ENCODE measurements around the gene LYSET.
"Not testable (repeated sequence)": the region's sequence is repeated elsewhere in the genome, so short reads cannot be mapped to it uniquely, and the experiment has no call there.

LYSET gene

DNA sequence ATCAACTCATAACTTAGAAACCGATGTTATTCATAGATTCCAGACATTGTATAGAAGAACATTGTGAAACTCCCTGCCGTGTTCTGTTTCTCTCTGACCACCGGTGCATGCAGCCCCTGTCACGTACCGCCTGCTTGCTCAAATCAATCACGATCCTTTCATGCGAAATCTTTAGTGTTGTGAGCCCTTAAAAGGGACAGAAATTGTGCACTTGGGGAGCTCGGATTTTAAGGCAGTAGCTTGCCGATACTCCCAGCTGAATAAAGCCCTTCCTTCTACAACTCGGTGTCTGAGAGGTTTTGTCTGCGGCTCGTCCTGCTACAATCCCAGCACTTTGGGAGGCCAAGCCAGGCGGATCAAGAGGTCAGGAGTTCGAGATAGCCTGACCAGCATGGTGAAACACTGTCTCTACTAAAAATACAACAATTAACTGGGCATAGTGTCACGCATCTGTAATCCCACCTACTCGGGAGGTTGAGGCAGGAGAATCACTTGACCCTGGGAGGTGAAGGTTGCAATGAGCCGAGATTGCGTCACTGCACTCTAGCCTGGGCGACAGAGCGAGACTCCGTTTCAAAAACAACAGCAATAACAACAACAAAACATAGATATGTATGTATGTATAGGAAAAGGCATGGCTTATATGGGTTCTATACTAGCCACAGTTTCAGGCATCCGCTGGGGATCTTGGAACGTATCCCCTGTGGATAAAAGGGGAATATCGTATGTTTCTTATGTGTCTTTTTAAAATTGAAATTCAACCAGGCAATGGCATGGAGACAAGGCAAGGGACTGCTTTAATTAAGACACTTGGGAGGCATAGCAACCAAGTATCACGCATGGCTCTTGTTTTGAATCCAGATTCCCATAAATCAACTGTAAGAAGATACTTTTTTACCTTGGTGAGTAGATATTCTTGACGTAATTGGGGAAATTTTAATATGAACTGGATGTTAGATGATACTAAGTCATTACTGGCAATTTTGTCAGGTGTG, 19.5 kb upstream of the LYSET start:
- DNase-seq, result not testable (repeated sequence)

DNA sequence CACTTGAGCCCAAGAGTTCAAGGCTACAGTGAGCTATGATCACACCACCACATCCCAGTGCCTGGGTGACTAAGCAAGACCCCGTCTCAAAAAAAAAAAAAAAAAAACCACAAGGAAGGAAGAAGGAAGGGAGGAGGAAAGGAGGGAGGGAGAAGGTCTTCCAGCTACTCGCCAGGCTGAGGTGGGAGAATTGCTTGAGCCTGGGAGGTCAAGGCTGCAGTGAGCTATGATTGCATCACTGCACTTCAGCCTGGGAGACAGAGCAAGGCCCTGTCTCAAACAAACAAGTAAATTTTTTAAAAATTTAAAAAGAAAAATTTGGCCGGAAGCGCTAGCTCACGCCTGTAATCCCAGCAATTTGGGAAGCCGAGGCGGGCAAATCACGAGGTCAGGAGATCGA, 16.5 kb upstream of the LYSET start:
- not testable (repeated sequence) for DNase-seq

DNA sequence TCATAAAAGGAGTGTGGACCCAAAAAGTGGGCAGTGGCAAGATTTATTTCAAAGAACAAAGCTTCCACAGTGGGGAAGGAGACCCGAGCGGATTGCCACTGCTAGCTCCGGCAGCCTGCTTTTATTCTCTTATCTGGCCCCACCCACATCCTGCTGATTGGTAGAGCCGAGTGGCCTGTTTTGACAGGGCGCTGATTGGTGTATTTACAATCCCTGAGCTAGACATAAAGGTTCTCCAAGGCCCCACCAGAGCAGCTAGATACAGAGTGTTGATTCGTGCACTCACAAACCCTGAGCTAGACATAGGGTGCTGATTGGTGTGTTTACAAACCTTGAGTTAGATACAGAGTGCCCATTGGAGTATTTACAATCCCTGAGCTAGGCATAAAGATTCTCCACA, 15.5 kb upstream of the LYSET start:
- not testable (repeated sequence) for DNase-seq

GRCh38 chr14:93170141-93170540, 15.0 kb upstream of the LYSET start:
- not testable (repeated sequence) for DNase-seq

GRCh38 chr14:93171376-93171775, 13.7 kb upstream of the LYSET start:
- no peak for DNase-seq

DNA sequence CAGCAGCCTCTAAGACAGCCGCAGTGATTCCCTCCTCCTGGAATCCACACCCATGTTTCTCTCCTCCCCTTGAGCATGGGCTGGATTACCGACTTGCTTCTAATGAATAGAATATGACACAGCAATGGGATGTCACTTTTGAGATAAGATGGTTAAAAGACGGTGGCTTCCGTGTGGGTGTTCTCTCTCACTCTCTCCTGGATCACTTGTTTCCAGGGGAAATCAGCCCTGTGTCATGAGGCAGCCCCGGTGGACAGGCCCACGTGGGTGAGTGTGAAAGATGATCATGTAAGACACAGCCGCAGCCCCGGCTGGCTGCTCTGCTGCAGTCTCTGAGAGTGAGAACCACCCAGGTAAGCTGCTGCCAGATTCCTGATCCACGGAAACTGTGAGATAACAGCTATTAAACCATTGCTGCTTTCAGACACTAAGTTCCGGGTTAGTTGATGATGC, 11.1 kb upstream of the LYSET start:
- no peak for DNase-seq

DNA sequence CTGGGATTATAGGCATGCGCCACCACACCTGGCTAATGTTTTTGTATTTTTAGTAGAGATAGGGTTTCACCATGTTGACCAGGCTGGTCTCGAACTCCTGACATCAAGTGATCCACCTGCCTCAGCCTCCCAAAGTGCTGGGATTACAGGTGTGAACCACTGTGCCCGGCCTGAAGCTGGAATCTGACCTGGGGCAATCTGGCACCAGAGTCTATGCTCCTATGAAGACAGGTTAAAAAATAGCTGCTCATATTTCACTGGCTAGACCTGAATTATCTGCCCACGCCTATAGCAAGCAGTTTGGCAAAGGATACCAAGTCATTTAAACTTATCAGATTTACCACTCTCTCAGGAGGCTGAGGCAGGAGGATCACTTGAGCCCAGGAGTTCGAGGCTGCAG, 10.4 kb upstream of the LYSET start:
- DNase-seq, result not testable (repeated sequence)

DNA sequence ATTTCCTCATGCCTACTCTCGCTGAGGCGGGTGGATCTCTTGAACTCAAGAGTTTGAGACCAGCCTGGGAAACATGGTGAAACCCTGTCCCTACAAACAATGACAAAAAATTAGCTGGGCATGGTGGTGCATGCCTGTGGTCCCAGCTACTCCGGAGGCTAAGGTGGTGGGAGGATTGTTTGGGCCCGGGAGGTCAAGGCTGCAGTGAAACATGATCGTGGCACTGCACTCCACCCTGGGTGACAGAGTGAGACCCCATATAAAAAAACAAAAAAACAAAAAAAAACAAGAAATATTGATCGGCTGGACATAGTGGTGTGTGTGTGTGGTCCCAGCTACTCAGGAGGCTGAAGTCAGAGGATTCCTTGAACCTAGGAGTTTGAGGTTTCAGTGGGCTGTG, 9.6 kb upstream of the LYSET start:
- no peak for DNase-seq

GRCh38 chr14:93183596-93184317, 1.4 kb upstream of the LYSET start:
- DNase-seq, result no peak

DNA sequence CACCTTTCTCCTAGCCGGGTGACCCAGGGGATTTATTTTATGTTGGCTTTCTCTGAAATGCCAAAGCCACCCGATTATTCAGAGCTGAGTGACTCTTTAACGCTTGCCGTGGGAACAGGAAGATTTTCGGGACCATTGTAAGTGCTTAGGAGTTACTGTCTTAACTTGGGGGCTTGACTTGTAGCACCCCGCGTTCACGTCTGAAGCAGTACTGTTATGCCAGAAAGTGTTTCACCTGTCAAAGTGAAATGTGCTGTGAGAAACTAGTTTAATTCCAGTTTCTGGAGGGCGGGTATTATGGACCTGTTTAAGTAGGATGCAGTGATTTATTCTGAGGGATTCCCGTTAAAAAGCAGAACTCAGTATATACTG, 218 bp downstream of the LYSET start:
- DNase-seq, result peak; percentile 71

DNA sequence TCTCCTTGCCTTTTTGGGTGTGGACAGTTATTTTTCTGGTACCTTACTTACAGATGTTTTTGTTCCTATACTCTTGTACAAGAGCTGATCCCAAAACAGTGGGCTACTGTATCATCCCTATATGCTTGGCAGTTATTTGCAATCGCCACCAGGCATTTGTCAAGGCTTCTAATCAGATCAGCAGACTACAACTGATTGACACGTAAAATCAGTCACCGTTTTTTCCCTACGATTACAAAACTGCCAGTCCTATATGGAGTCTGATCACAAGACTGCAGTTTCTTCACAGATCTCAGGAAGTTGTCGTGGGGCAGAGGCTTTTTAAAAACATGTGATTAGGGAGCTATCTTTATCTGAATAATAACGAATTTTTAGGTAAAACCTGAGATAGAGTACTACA, 1.3 kb downstream of the LYSET start:
- DNase-seq, result no peak

DNA sequence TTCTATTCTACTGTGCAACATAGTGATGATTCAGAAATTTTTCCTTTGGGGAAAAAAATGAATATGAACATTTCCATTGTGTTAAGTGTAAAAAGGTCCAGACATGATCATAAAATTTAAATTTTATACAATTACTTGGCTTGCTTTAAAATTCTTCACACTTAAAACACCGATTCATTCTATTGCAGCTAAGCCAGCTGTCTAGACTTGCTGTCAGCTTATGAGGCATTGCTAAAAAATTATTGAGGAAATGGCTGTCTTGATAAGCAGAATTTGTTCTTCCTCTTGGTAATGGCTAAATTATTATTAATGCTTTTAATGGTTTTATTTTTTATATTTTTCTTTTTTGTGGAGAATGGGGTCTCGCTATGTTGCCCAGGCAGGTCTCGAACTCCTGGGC, 1.8 kb downstream of the LYSET start:
- no peak for DNase-seq

GRCh38 chr14:93195316-93195999, 10.3 kb downstream of the LYSET start:
- DNase-seq, result no peak

DNA sequence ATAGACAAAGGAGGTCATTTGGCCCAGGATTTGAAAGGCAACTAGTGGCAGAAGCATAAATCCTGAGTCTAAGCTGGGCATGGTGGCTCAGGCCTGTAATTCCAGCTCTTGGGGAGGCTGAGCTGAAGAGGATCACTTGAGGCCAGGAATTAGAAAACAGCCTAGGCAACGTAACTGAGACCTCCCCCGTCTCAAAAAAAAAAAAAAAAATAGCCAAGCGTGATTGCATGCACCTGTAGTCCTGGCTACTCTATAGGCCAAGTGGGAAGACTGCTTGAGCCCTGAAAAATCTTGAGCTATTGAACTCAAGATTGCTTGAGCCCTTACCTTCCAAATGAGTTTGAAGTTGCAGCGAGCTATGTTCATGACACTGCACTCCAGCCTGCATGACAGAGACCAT, 13.9 kb downstream of the LYSET start:
- DNase-seq, result no peak

DNA sequence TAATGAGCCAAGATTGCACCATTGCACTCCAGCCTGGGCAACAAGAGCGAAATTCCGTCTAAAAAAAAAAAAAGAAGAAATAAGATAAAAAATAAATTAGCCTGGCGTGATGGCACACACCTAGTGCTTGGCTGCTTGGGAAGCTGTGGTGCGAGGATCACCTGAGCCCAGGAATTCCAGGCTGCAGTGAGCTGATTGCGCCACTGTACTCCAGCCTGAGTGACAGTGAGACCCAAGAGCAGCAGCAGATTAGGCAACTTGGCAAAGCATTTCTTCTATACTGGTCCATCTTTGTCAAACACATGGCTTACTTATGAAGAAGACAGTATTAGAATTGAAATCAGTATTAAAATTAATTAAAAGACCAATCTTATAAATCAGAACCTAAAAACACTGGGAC, 15.4 kb downstream of the LYSET start:
- no peak for DNase-seq

DNA sequence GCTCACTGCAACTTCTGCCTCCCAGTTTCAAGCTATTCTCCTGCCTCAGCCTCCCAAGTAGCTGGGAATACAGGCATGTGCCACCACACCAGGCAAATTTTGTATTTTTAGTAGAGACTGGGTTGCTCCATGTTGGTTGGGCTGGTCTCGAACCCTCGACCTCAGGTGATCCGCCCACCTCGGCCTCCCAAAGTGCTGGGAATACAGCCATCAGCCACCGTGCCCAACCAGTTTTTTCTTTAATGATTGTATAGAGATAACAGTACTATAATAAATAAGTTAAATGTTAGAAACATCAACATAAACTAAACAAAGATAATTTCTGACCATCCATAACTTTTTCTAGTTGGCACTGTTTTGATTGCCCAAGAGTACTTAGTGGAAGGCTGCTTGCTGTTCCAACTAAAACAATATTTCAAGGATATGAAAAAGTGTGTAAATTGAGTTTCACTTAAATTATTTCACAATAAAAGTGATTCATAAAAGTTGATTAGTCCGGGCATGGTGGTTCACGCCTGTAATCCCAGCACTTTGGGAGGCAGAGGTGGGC, 16.1 kb downstream of the LYSET start:
- DNase-seq, result no peak

GRCh38 chr14:93206793-93207467, 21.8 kb downstream of the LYSET start, which contains the start of the genes GON7 and UBR7:
Gene GON7 (minus strand): TSS chr14:93207065. CDS start chr14:93207037, 28 bp downstream.
Gene UBR7 (plus strand): TSS chr14:93207256. CDS start chr14:93207292, 36 bp downstream.
- DNase-seq, result peak; percentile 93

GRCh38 chr14:93207468-93208308, 22.6 kb downstream of the LYSET start:
- no peak for DNase-seq

DNA sequence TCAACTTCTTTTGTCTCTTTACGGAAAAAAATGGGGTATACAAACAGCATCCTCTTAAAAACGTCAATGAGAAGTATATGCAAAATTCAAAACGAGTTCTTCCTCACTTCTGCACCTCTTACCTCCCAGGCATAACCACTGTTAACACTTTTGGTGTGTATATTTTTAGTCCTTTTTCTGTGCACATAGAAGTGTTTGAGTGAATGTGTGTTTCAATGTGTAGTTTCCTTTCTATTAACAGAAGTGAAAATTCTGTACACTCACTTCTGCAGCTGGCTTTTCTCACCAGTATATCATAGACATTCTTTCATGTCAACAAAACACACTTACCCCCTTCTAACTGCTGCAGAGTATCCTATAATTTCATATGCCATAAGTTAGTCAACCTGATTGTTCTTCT, 27.3 kb downstream of the LYSET start:
- no peak for DNase-seq

DNA sequence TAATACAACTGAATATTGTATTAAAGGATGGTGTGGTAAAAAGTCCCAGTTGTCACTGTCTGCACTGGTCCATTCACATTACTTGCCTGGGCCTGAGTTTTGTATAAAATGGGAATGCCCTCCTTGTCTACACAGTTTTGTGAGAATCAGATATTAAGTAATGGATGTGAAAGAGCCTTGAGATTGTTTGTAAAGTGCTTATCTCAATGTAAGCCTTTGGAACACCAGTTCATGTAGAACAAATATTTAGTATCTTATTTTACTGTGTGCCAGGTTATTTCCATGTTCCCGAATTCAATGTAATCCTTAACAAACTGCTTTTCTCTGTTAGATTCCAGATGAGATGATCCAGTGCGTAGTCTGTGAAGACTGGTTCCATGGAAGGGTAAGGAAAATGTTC, 29.5 kb downstream of the LYSET start:
- no peak for DNase-seq

All from right kidney (tissue), 1 donor.